H9 (cell line): ENCODE results near the gene MTARC1. TPM values are rescaled to one million over a fixed set of nuclear protein-coding genes. Genes with fewer than 3 reads are reported as not detected.

ENCODE experiments used
- DNase-seq: peaks from one replicate; pipeline ENCODE4 v3.0.0-alpha.2; 2017
- H2AFZ ChIP-seq: one replicate; pipeline ENCODE4 v1.6.1; 2013; ENCODE audit warnings: mild to moderate bottlenecking, low read length, control low read depth, moderate library complexity
- H2AK5ac ChIP-seq: 2 replicates; pipeline ENCODE4 v1.6.1; 2013; ENCODE audit warnings: low read length, control low read depth, mixed read lengths; ENCODE audit not compliant: insufficient read length
- H2BK120ac ChIP-seq: one replicate; pipeline ENCODE4 v1.6.1; 2013; ENCODE audit warnings: low read depth, mild to moderate bottlenecking, low read length, control low read depth, inconsistent platforms; ENCODE audit not compliant: poor library complexity, severe bottlenecking
- H2BK12ac ChIP-seq: 2 replicates; pipeline ENCODE4 v1.6.1; 2013; ENCODE audit warnings: low read length, control low read depth, mixed read lengths, low read depth; ENCODE audit not compliant: insufficient read length
- H2BK15ac ChIP-seq: 2 replicates; pipeline ENCODE4 v1.6.1; 2013; ENCODE audit warnings: low read depth, low read length, control low read depth
- H2BK20ac ChIP-seq: one replicate; pipeline ENCODE4 v1.6.1; 2013; ENCODE audit warnings: low read depth, mild to moderate bottlenecking, low read length, control low read depth, inconsistent platforms; ENCODE audit not compliant: poor library complexity, severe bottlenecking
- H2BK5ac ChIP-seq: 2 replicates; pipeline ENCODE4 v1.6.1; 2013; ENCODE audit warnings: low read length, control low read depth, mixed read lengths; ENCODE audit not compliant: insufficient read length
- H3K14ac ChIP-seq: 2 replicates; pipeline ENCODE4 v1.6.1; 2013; ENCODE audit warnings: low read length, control low read depth; ENCODE audit not compliant: insufficient read depth
- H3K18ac ChIP-seq: 2 replicates; pipeline ENCODE4 v1.6.1; 2013; ENCODE audit warnings: low read depth, mild to moderate bottlenecking, mixed read lengths, low read length, control low read depth; ENCODE audit not compliant: insufficient read length
- H3K23ac ChIP-seq: 2 replicates; pipeline ENCODE4 v1.6.1; 2013; ENCODE audit warnings: low read length, control low read depth, mixed read lengths, low read depth; ENCODE audit not compliant: insufficient read length
- H3K23me2 ChIP-seq: 2 replicates; pipeline ENCODE4 v1.6.1; 2013; ENCODE audit warnings: low read depth, mild to moderate bottlenecking, mixed read lengths, low read length, control low read depth; ENCODE audit not compliant: insufficient read length, poor library complexity, severe bottlenecking
- H3K27ac ChIP-seq: 2 replicates; pipeline ENCODE4 v1.5.1; 2013; ENCODE audit warnings: low read length, control low read depth, mixed read lengths, low read depth; ENCODE audit not compliant: insufficient read length
- H3K27me3 ChIP-seq: 2 replicates; pipeline ENCODE4 v1.6.1; 2013; ENCODE audit warnings: low read length, control low read depth, inconsistent platforms; ENCODE audit not compliant: insufficient read depth
- H3K4ac ChIP-seq: 2 replicates; pipeline ENCODE4 v1.6.1; 2013; ENCODE audit warnings: low read depth, mild to moderate bottlenecking, control low read depth, inconsistent platforms, low read length, moderate library complexity
- H3K4me1 ChIP-seq: 2 replicates; pipeline ENCODE4 v1.6.1; 2013; ENCODE audit warnings: low read length, control low read depth, inconsistent platforms; ENCODE audit not compliant: insufficient read depth
- H3K4me2 ChIP-seq: 2 replicates; pipeline ENCODE4 v1.6.1; 2013; ENCODE audit warnings: low read length, control low read depth, mixed read lengths; ENCODE audit not compliant: insufficient read length, insufficient read depth
- H3K56ac ChIP-seq: 2 replicates; pipeline ENCODE4 v1.6.1; 2013; ENCODE audit warnings: low read depth, mild to moderate bottlenecking, mixed read lengths, low read length, control low read depth; ENCODE audit not compliant: insufficient read length
- H3K79me1 ChIP-seq: 2 replicates; pipeline ENCODE4 v1.6.1; 2013; ENCODE audit warnings: low read depth, mild to moderate bottlenecking, moderate library complexity, low read length, control low read depth, inconsistent platforms; ENCODE audit not compliant: insufficient read depth, poor library complexity, severe bottlenecking
- H3K79me2 ChIP-seq: 2 replicates; pipeline ENCODE4 v1.6.1; 2013; ENCODE audit warnings: low read length, control low read depth, inconsistent platforms; ENCODE audit not compliant: insufficient read depth
- H3K9ac ChIP-seq: 2 replicates; pipeline ENCODE4 v1.6.1; 2013; ENCODE audit warnings: low read length, control low read depth, mixed read lengths; ENCODE audit not compliant: insufficient read length; ENCODE audit errors: extremely low read depth
- H3K9me3 ChIP-seq: one replicate; pipeline ENCODE4 v1.6.1; 2013; ENCODE audit warnings: low read depth, low read length, inconsistent platforms; ENCODE audit not compliant: control insufficient read depth
- H3T11ph ChIP-seq: one replicate; pipeline ENCODE4 v1.6.1; 2013; ENCODE audit warnings: mild to moderate bottlenecking, low read length, control low read depth, inconsistent platforms
- H4K20me1 ChIP-seq: one replicate; pipeline ENCODE4 v1.6.1; 2013; ENCODE audit not compliant: control insufficient read depth, insufficient read length, insufficient read depth
- H4K5ac ChIP-seq: 2 replicates; pipeline ENCODE4 v1.6.1; 2013; ENCODE audit warnings: low read depth, mild to moderate bottlenecking, mixed read lengths, low read length, control low read depth; ENCODE audit not compliant: insufficient read length
- H4K8ac ChIP-seq: replicated peaks from 2 replicates; pipeline ENCODE4 v1.6.1; 2013; ENCODE audit warnings: low read length, control low read depth, mixed read lengths, low read depth; ENCODE audit not compliant: insufficient read length
- H4K91ac ChIP-seq: 2 replicates; pipeline ENCODE4 v1.6.1; 2013; ENCODE audit warnings: low read depth, mild to moderate bottlenecking, moderate library complexity, mixed read lengths, low read length, control low read depth; ENCODE audit not compliant: insufficient read length
- H3K27ac Mint-ChIP-seq, 3 experiments: 2 replicates in 2 of 3; 3 replicates in 1 of 3; pipeline ENCODE4 v1.8.0; 2020 to 2021; ENCODE audit warnings: mixed read lengths in 3 of 3, mild to moderate bottlenecking in 1 of 3, moderate library complexity in 1 of 3
- H3K27me3 Mint-ChIP-seq: 2 replicates; pipeline ENCODE4 v1.8.0; 2021; ENCODE audit warnings: low read depth, mild to moderate bottlenecking, moderate library complexity, mixed read lengths
- H3K36me3 Mint-ChIP-seq, 3 experiments: 2 replicates in 2 of 3; 3 replicates in 1 of 3; pipeline ENCODE4 v1.8.0; 2020 to 2021; ENCODE audit warnings: low read depth in 3 of 3, mixed read lengths in 3 of 3; ENCODE audit not compliant: insufficient read depth in 1 of 3
- H3K4me1 Mint-ChIP-seq, 2 experiments: 2 replicates each; pipeline ENCODE4 v1.8.0; 2020; ENCODE audit warnings: mixed read lengths in 2 of 2
- H3K4me3 Mint-ChIP-seq, 2 experiments: 2 replicates in 1 of 2; 3 replicates in 1 of 2; pipeline ENCODE4 v1.8.0; 2020 to 2021; ENCODE audit warnings: mild to moderate bottlenecking in 2 of 2, mixed read lengths in 2 of 2, moderate library complexity in 1 of 2
- H3K9me3 Mint-ChIP-seq, 2 experiments: 2 replicates in 1 of 2; 3 replicates in 1 of 2; pipeline ENCODE4 v1.8.0; 2020; ENCODE audit warnings: mild to moderate bottlenecking in 2 of 2, mixed read lengths in 2 of 2, moderate library complexity in 1 of 2
- WGBS: extraction: QIAGEN DNeasy Blood & Tissue Kit; methylation state at CpG from one replicate; pipeline ENCODE4 v1.1.7; 2013; ENCODE audit warnings: missing lambda C conversion rate, low lambda C conversion rate, mixed read lengths; ENCODE audit not compliant: insufficient read length; ENCODE audit errors: extremely low coverage; 5-methylcytosine and 5-hydroxymethylcytosine counted together
- total RNA-seq: library from RNA; stranded (reverse); gene quantifications from 2 replicates; pipeline ENCODE4 v1.2.1, GENCODE V29; 2021
- TF ChIP-seq, protein P1 (sequence below): fragments of 200-600 bp; sonication (generic); conservative IDR thresholded peaks from 3 replicates; pipeline ENCODE4 v1.8.0; 2021; ENCODE audit warnings: antibody characterized with exemption, mild to moderate bottlenecking

MTARC1 gene
- total RNA-seq, 1 experiment from 2014 or later: 33.7 TPM

GRCh38 chr1:220783453-220783852, 3.3 kb upstream of the MTARC1 start:
- no peak overlapping the region for H2AK5ac ChIP-seq
- H3K23ac ChIP-seq: no peak overlapping the region
- peaks cover 2% of the 10 kb centered on the region; the same call in 1 of the 2 replicates for H3K27me3 Mint-ChIP-seq
- no peaks in the 10 kb centered on the region for H4K20me1 ChIP-seq
- no peak overlapping the region for H4K8ac ChIP-seq
- no peak overlapping the region for H3T11ph ChIP-seq
- H3K4me2 ChIP-seq: no peak overlapping the region
- no peak overlapping the region for H2BK20ac ChIP-seq
- H3K79me2 ChIP-seq: no peaks in the 10 kb centered on the region
- H3K9ac ChIP-seq: no peak overlapping the region
- H2BK12ac ChIP-seq: no peak overlapping the region
- WGBS: no CpG with 5 or more reads among the region's 3 CpGs
- no peak overlapping the region for H3K4ac ChIP-seq
- H3K79me1 ChIP-seq: no peaks in the 10 kb centered on the region
- no peak overlapping the region for H3K14ac ChIP-seq
- H2BK5ac ChIP-seq: no peak overlapping the region
- H3K9me3 ChIP-seq: no peaks in the 10 kb centered on the region
- H3K4me1 Mint-ChIP-seq: peaks cover 25 to 30% of the 10 kb centered on the region in 2 experiments
- H2AFZ ChIP-seq: no peak overlapping the region
- H3K27ac ChIP-seq: no peak overlapping the region
- H3K36me3 Mint-ChIP-seq: peaks cover 0 to 3% (median 0%) of the 10 kb centered on the region in 3 experiments; a peak in 2 of 7 replicates
- no peak overlapping the region for H4K5ac ChIP-seq
- TF ChIP-seq, protein P1, sequence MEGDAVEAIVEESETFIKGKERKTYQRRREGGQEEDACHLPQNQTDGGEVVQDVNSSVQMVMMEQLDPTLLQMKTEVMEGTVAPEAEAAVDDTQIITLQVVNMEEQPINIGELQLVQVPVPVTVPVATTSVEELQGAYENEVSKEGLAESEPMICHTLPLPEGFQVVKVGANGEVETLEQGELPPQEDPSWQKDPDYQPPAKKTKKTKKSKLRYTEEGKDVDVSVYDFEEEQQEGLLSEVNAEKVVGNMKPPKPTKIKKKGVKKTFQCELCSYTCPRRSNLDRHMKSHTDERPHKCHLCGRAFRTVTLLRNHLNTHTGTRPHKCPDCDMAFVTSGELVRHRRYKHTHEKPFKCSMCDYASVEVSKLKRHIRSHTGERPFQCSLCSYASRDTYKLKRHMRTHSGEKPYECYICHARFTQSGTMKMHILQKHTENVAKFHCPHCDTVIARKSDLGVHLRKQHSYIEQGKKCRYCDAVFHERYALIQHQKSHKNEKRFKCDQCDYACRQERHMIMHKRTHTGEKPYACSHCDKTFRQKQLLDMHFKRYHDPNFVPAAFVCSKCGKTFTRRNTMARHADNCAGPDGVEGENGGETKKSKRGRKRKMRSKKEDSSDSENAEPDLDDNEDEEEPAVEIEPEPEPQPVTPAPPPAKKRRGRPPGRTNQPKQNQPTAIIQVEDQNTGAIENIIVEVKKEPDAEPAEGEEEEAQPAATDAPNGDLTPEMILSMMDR: no peak
- no peak overlapping the region for H3K27ac Mint-ChIP-seq
- H3K56ac ChIP-seq: no peak overlapping the region
- no peak overlapping the region for H2BK15ac ChIP-seq
- H4K91ac ChIP-seq: no peak overlapping the region
- H3K27me3 ChIP-seq: no peaks in the 10 kb centered on the region
- H3K4me3 Mint-ChIP-seq: no peak overlapping the region
- peaks cover 4% of the 10 kb centered on the region; the same call in 1 of the 2 replicates for H3K4me1 ChIP-seq
- H3K18ac ChIP-seq: no peak overlapping the region
- H3K23me2 ChIP-seq: peaks cover 8% of the 10 kb centered on the region
- H3K9me3 Mint-ChIP-seq: no peaks in the 10 kb centered on the region; a peak in 1 of 5 replicates
- DNase-seq: no peak
- H2BK120ac ChIP-seq: no peak overlapping the region
